HepG2 (cell line): ENCODE measurements around the gene TM9SF4. TPM values are rescaled to one million over a fixed set of nuclear protein-coding genes. Genes with fewer than 3 reads are reported as not detected.
A peak's percentile ranks its signal among the peaks of the same experiment; 100 is the strongest.

Experiments used
- AKAP8 ChIP-seq: sonication (generic); formaldehyde crosslinking; IDR thresholded peaks from 2 replicates; pipeline ENCODE4 v1.5.1; 2020; ENCODE audit warnings: mild to moderate bottlenecking, missing genetic modification reagents
- BCLAF1 ChIP-seq: fragments of 450-650 bp; IDR thresholded peaks from 2 replicates; pipeline ENCODE4 v1.6.1; 2017; ENCODE audit warnings: mild to moderate bottlenecking
- CC2D1A ChIP-seq: sonication (generic); formaldehyde crosslinking; IDR thresholded peaks from 2 replicates; pipeline ENCODE4 v1.8.1; 2023; ENCODE audit warnings: mild to moderate bottlenecking, missing genetic modification reagents
- GATAD1 ChIP-seq: IDR thresholded peaks from 2 replicates; pipeline ENCODE4 v1.6.1; 2016; ENCODE audit warnings: missing genetic modification reagents, missing compliant biosample characterization
- HMGXB3 ChIP-seq: sonication (generic); formaldehyde crosslinking; IDR thresholded peaks from 2 replicates; pipeline ENCODE4 v1.4.0; 2020; ENCODE audit warnings: missing genetic modification reagents, borderline replicate concordance
- HOMEZ ChIP-seq: IDR thresholded peaks from 2 replicates; pipeline ENCODE4 v1.6.1; 2016; ENCODE audit warnings: low read depth
- KDM2A ChIP-seq: sonication (generic); formaldehyde crosslinking; IDR thresholded peaks from 2 replicates; pipeline ENCODE4 v1.4.0; 2020; ENCODE audit warnings: low read depth, missing genetic modification reagents, borderline replicate concordance
- MTA3 ChIP-seq: sonication (generic); formaldehyde crosslinking; IDR thresholded peaks from 2 replicates; pipeline ENCODE4 v1.4.0; 2020; ENCODE audit warnings: missing genetic modification reagents
- MXD1 ChIP-seq: sonication (generic); formaldehyde crosslinking; IDR thresholded peaks from 2 replicates; pipeline ENCODE4 v1.4.0; 2020; ENCODE audit warnings: mild to moderate bottlenecking, missing genetic modification reagents
- RAD21 ChIP-seq: fragments of 450-650 bp; formaldehyde crosslinking; IDR thresholded peaks from 2 replicates; pipeline ENCODE4 v1.5.0; 2020; ENCODE audit warnings: mild to moderate bottlenecking
- SP2 ChIP-seq: sonication (generic); formaldehyde crosslinking; IDR thresholded peaks from 2 replicates; pipeline ENCODE4 v1.5.1; 2020; ENCODE audit warnings: mild to moderate bottlenecking, missing genetic modification reagents
- ZBTB2 ChIP-seq: sonication (generic); formaldehyde crosslinking; IDR thresholded peaks from 2 replicates; pipeline ENCODE4 v1.8.0; 2022; ENCODE audit warnings: low read depth, missing genetic modification reagents
- ZNF230 ChIP-seq: sonication (generic); formaldehyde crosslinking; IDR thresholded peaks from 2 replicates; pipeline ENCODE4 v1.4.0; 2020; ENCODE audit warnings: mild to moderate bottlenecking, missing genetic modification reagents
- ZNF350 ChIP-seq: sonication (generic); formaldehyde crosslinking; IDR thresholded peaks from 2 replicates; pipeline ENCODE4 v1.4.0; 2020; ENCODE audit warnings: mild to moderate bottlenecking, low read depth, missing genetic modification reagents, borderline replicate concordance
- ZNF691 ChIP-seq: sonication (generic); formaldehyde crosslinking; IDR thresholded peaks from 2 replicates; pipeline ENCODE4 v1.4.0; 2020; ENCODE audit warnings: missing genetic modification reagents, low read depth, mild to moderate bottlenecking, borderline replicate concordance
- ZNF766 ChIP-seq: sonication (generic); formaldehyde crosslinking; IDR thresholded peaks from 2 replicates; pipeline ENCODE4 v1.5.0; 2020; ENCODE audit warnings: missing genetic modification reagents, borderline replicate concordance
- polyA plus RNA-seq, 8 experiments: library from polyadenylated mRNA; depleted of rRNA in 3 of 8; stranded (reverse) in 7 of 8; unstranded in 1 of 8; fragments of >200 nt; fragmentation: Illumina TruSeq in 4 of 8; extraction: Trizol in 4 of 8; gene quantifications; 2 replicates each; pipeline versions ENCODE4 v1.2.1 to v1.2.3, GENCODE V29; 2011 to 2016; ENCODE audit warnings: low read depth in 4 of 8, missing spikeins in 1 of 8, mixed read lengths in 1 of 8; ENCODE audit not compliant: insufficient read depth in 1 of 8
- total RNA-seq, 5 experiments: library from RNA; depleted of rRNA; stranded (reverse); fragments of >200 nt; fragmentation: Illumina TruSeq; extraction: Trizol; gene quantifications; 2 replicates each; pipeline ENCODE4 v1.2.3, GENCODE V29; 2016; ENCODE audit warnings: low read depth in 1 of 5

TM9SF4 gene
- total and polyA plus RNA-seq, 2 of the 13 experiments (the other 11 are each of a cell fraction or from before 2014, with no cell fraction given), result 53.5 to 171 TPM

GRCh38 chr20:32109392-32110172 lies at the start of gene TM9SF4 (continued):
- peak; percentile 98 for TF ChIP-seq ZNF691 (CRISPR knock-in tag)
- TF ChIP-seq ZNF350 (CRISPR knock-in tag), result peak; percentile 99
- TF ChIP-seq AKAP8 (CRISPR knock-in tag), result peak; percentile 66; the same call in 1 of the 2 replicates
- TF ChIP-seq MXD1 (CRISPR knock-in tag), result peak; percentile 83; the same call in 1 of the 2 replicates
- TF ChIP-seq CC2D1A, result no peak
- no peak for TF ChIP-seq MTA3 (CRISPR knock-in tag)
- peak; percentile 48 for TF ChIP-seq SP2
- peak; percentile 76; the same call in 1 of the 2 replicates for TF ChIP-seq HOMEZ (CRISPR knock-in tag)
- TF ChIP-seq ZNF230 (CRISPR knock-in tag), result peak; percentile 97
- peak; percentile 79 for TF ChIP-seq ZBTB2
- TF ChIP-seq KDM2A (CRISPR knock-in tag), result peak; percentile 91
- peak; percentile 30 for TF ChIP-seq RAD21
- TF ChIP-seq HMGXB3 (CRISPR knock-in tag), result peak; percentile 93
- peak; percentile 94; the same call in 1 of the 2 replicates for TF ChIP-seq ZNF766 (CRISPR knock-in tag)
- TF ChIP-seq BCLAF1, result no peak
- peak; percentile 96 for TF ChIP-seq GATAD1 (CRISPR knock-in tag)
